SK-N-SH (cell line): ENCODE results near the gene ME3. TPM values are rescaled to one million over a fixed set of nuclear protein-coding genes. Genes with fewer than 3 reads are reported as not detected.

Experiments used
- CTCF ChIA-PET: fragments of 300-600, 350-600 bp; formaldehyde crosslinking; extraction: SDS; loops from one replicate; lab custom pipeline; 2021; lab: Yijun Ruan, JAX
- POLR2A ChIA-PET: fragments of 350-600 bp; sonication (Branson Sonifier 250); formaldehyde crosslinking; extraction: SDS; loops from one replicate; lab custom pipeline; 2020; ENCODE audit warnings: antibody characterized with exemption, inconsistent platforms; lab: Yijun Ruan, JAX
- DNase-seq: peaks from one replicate; pipeline ENCODE4 v3.0.0; 2012
- H2AFZ ChIP-seq: fragments of 200-600 bp; sonication (generic); 2 replicates; pipeline ENCODE4 v1.8.1; 2016; ENCODE audit warnings: antibody characterized with exemption, mild to moderate bottlenecking, low read depth
- H3F3A ChIP-seq: fragments of 200-600 bp; sonication (generic); replicated peaks from 2 replicates; pipeline ENCODE3; 2016; ENCODE audit warnings: antibody characterized with exemption, mild to moderate bottlenecking; ENCODE audit not compliant: insufficient read depth
- H3K27ac ChIP-seq, 2 experiments: fragments of 200-500 bp in 1 of 2; fragments of 200-600 bp in 1 of 2; sonication (Bioruptor generic) in 1 of 2; sonication (generic), shearing (Covaris generic) in 1 of 2; 2 replicates each; pipeline versions ENCODE4 v1.5.1 to v1.6.1; 2014 to 2016; ENCODE audit warnings: low read depth in 2 of 2, inconsistent platforms in 1 of 2, low read length in 1 of 2, mild to moderate bottlenecking in 1 of 2, mixed read lengths in 1 of 2
- H3K27me3 ChIP-seq: fragments of 200-600 bp; sonication (generic), shearing (Covaris generic); 2 replicates; pipeline ENCODE4 v1.6.1; 2016; ENCODE audit warnings: mixed run types; ENCODE audit not compliant: insufficient read depth
- H3K36me3 ChIP-seq, 2 experiments: fragments of 200-500 bp in 1 of 2; fragments of 200-600 bp in 1 of 2; sonication (Bioruptor generic) in 1 of 2; sonication (generic) in 1 of 2; replicated peaks in 1 of 2; 2 replicates each; pipeline versions ENCODE3 to v1.5.1; 2014 to 2016; ENCODE audit warnings: low read length in 1 of 2, mild to moderate bottlenecking in 1 of 2; ENCODE audit not compliant: insufficient read depth in 2 of 2, control insufficient read depth in 1 of 2
- H3K4me1 ChIP-seq, 2 experiments: fragments of 200-500 bp in 1 of 2; fragments of 200-600 bp in 1 of 2; sonication (Bioruptor generic) in 1 of 2; sonication (generic), shearing (Covaris generic) in 1 of 2; 2 replicates each; pipeline versions ENCODE4 v1.5.1 to v1.6.1; 2014 to 2016; ENCODE audit warnings: low read depth in 1 of 2, low read length in 1 of 2, mixed run types in 1 of 2; ENCODE audit not compliant: insufficient read depth in 2 of 2, control insufficient read depth in 1 of 2
- H3K4me2 ChIP-seq: fragments of 200-600 bp; sonication (generic), shearing (Covaris generic); 2 replicates; pipeline ENCODE4 v1.6.1; 2017; ENCODE audit warnings: mixed run types
- H3K4me3 ChIP-seq, 2 experiments: fragments of 200-500 bp in 1 of 2; fragments of 200-600 bp in 1 of 2; sonication (Bioruptor generic) in 1 of 2; sonication (generic), shearing (Covaris generic) in 1 of 2; 2 replicates each; pipeline versions ENCODE4 v1.5.1 to v1.8.1; 2014 to 2016; ENCODE audit warnings: low read depth in 2 of 2, inconsistent platforms in 1 of 2, low read length in 1 of 2, mild to moderate bottlenecking in 1 of 2, mixed read lengths in 1 of 2, moderate library complexity in 1 of 2
- H3K79me2 ChIP-seq: fragments of 200-600 bp; sonication (generic); 2 replicates; pipeline ENCODE4 v1.8.1; 2017; ENCODE audit warnings: mild to moderate bottlenecking; ENCODE audit not compliant: insufficient read depth
- H3K9ac ChIP-seq: fragments of 200-600 bp; sonication (generic); 2 replicates; pipeline ENCODE4 v1.6.1; 2017; ENCODE audit warnings: mixed run types
- H3K9me2 ChIP-seq: fragments of 200-600 bp; sonication (generic); 2 replicates; pipeline ENCODE4 v1.6.1; 2017; ENCODE audit warnings: mixed run types
- H3K9me3 ChIP-seq: fragments of 200-600 bp; sonication (generic); 2 replicates; pipeline ENCODE4 v1.6.1; 2017; ENCODE audit warnings: mixed run types, mild to moderate bottlenecking, moderate library complexity
- H4K20me1 ChIP-seq: fragments of 200-600 bp; sonication (generic); 2 replicates; pipeline ENCODE4 v1.6.1; 2017; ENCODE audit warnings: mild to moderate bottlenecking, mixed run types; ENCODE audit not compliant: insufficient read depth
- CHD2 ChIP-seq: fragments of 150-350 bp; IDR thresholded peaks from 2 replicates; pipeline ENCODE4 v1.6.1; 2018; ENCODE audit warnings: low read length; ENCODE audit not compliant: partially characterized antibody
- CTCF ChIP-seq: fragments of 200-600 bp; sonication (generic); IDR thresholded peaks from 2 replicates; pipeline ENCODE4 v1.6.1; 2017; ENCODE audit warnings: antibody characterized with exemption, mild to moderate bottlenecking, moderate library complexity
- ELF1 ChIP-seq: IDR thresholded peaks from 2 replicates; pipeline ENCODE4 v1.4.0; 2012
- FOXJ3 ChIP-seq: sonication (generic); formaldehyde crosslinking; IDR thresholded peaks from 2 replicates; pipeline ENCODE4 v1.5.1; 2020; ENCODE audit warnings: mild to moderate bottlenecking, missing genetic modification reagents
- JUND ChIP-seq: IDR thresholded peaks from 2 replicates; pipeline ENCODE4 v1.4.0; 2012
- MAX ChIP-seq: IDR thresholded peaks from 2 replicates; pipeline ENCODE4 v1.4.0; 2012; ENCODE audit warnings: low read depth
- MXI1 ChIP-seq: IDR thresholded peaks from 2 replicates; pipeline ENCODE4 v1.6.1; 2012; ENCODE audit warnings: mild to moderate bottlenecking, low read depth, low read length, improper control_type of control experiment
- NFIC ChIP-seq: IDR thresholded peaks from 2 replicates; pipeline ENCODE4 v1.4.0; 2012; ENCODE audit warnings: borderline replicate concordance
- POLR2AphosphoS5 ChIP-seq: IDR thresholded peaks from 2 replicates; pipeline ENCODE4 v1.6.1; 2012; ENCODE audit warnings: low read depth, low read length
- RAD21 ChIP-seq: IDR thresholded peaks from 2 replicates; pipeline ENCODE4 v1.6.1; 2012; ENCODE audit warnings: mild to moderate bottlenecking, low read length
- RCOR1 ChIP-seq: fragments of 150-350 bp; IDR thresholded peaks from 2 replicates; pipeline ENCODE4 v1.6.1; 2017; ENCODE audit warnings: antibody characterized with exemption, low read length
- REST ChIP-seq: IDR thresholded peaks from 2 replicates; pipeline ENCODE4 v1.6.1; 2012; ENCODE audit warnings: mild to moderate bottlenecking, low read depth, low read length, moderate library complexity
- RFX5 ChIP-seq: IDR thresholded peaks from 2 replicates; pipeline ENCODE4 v1.6.1; 2012; ENCODE audit warnings: mild to moderate bottlenecking, improper control_type of control experiment, low read length
- RXRA ChIP-seq: IDR thresholded peaks from 2 replicates; pipeline ENCODE4 v1.4.0; 2012; ENCODE audit warnings: low read depth, mild to moderate bottlenecking, borderline replicate concordance
- SIN3A ChIP-seq: IDR thresholded peaks from 2 replicates; pipeline ENCODE4 v1.6.1; 2012; ENCODE audit warnings: low read depth, mild to moderate bottlenecking, low read length, moderate library complexity, borderline replicate concordance
- SMC3 ChIP-seq: IDR thresholded peaks from 2 replicates; pipeline ENCODE4 v1.6.1; 2012; ENCODE audit warnings: low read depth, low read length, improper control_type of control experiment
- TCF12 ChIP-seq: IDR thresholded peaks from 2 replicates; pipeline ENCODE4 v1.4.0; 2012
- TEAD4 ChIP-seq: IDR thresholded peaks from 2 replicates; pipeline ENCODE4 v1.4.0; 2012; ENCODE audit warnings: mild to moderate bottlenecking, borderline replicate concordance; ENCODE audit not compliant: insufficient read depth
- YY1 ChIP-seq: IDR thresholded peaks from 2 replicates; pipeline ENCODE4 v1.4.0; 2012; ENCODE audit warnings: low read depth, mild to moderate bottlenecking
- ZBTB33 ChIP-seq: IDR thresholded peaks from 2 replicates; pipeline ENCODE4 v1.4.0; 2012; ENCODE audit warnings: low read depth, borderline replicate concordance
- WGBS: methylation state at CpG from one replicate; pipeline ENCODE4 v1.1.6; 2017; ENCODE audit warnings: low lambda C conversion rate; 5-methylcytosine and 5-hydroxymethylcytosine counted together
- polyA plus RNA-seq, 3 experiments: library from polyadenylated mRNA; depleted of rRNA; stranded (reverse); fragments of >200 nt; gene quantifications; 2 replicates each; pipeline ENCODE4 v1.2.3, GENCODE V29; 2012

The ME3 gene
- polyA plus RNA-seq, 1 of the 3 experiments (the other 2 are of a cell fraction): 22.0 TPM

- H3K36me3 ChIP-seq: no peaks in the 10 kb centered on the region
- peaks cover 28% of the 10 kb centered on the region for H3F3A ChIP-seq
- H3K79me2 ChIP-seq: no peaks in the 10 kb centered on the region
- H3K4me2 ChIP-seq: no peak overlapping the region
- DNase-seq: no peak
- H3K9me2 ChIP-seq: no peaks in the 10 kb centered on the region
- H3K4me1 ChIP-seq: peaks cover 0 to 47% of the 10 kb centered on the region in 2 experiments; a peak in 3 of 4 replicates
- WGBS: 82% methylated on average over 1 of the region's 1 CpG
- ChIA-PET POLR2A (no interaction called here), CTCF (no interaction called here)
- no peak overlapping the region for H3K4me3 ChIP-seq
- H3K27ac ChIP-seq: 0 out of 4 replicates have a peak overlapping the region, but pooled peaks of 1 of the 2 experiments have one; percentile 8
- H2AFZ ChIP-seq: no peak overlapping the region
- H3K27me3 ChIP-seq: no peaks in the 10 kb centered on the region
- no peak overlapping the region for H3K9ac ChIP-seq
- no peaks in the 10 kb centered on the region for H3K9me3 ChIP-seq
- TF ChIP-seq MAX: no peak
- no peak for TF ChIP-seq REST
- TF ChIP-seq SMC3: no peak
- TF ChIP-seq TCF12: no peak
- TF ChIP-seq FOXJ3 (CRISPR knock-in tag): no peak
- no peak for TF ChIP-seq SIN3A
- TF ChIP-seq MXI1: no peak
- H4K20me1 ChIP-seq: no peaks in the 10 kb centered on the region
Observed at GRCh38 chr11:86698639-86699038, 26.2 kb upstream of the ME3 start.

- H3K9ac ChIP-seq: peak overlapping the region; percentile 68
- POLR2A ChIA-PET: no interaction called here
Observed at GRCh38 chr11:86696451-86696850, 24.0 kb upstream of the ME3 start.

More at GRCh38 chr11:86696451-86696850, 24.0 kb upstream of the ME3 start:
- H3F3A ChIP-seq: peaks cover 34% of the 10 kb centered on the region
- CTCF ChIA-PET: no interaction called here
- WGBS: 83% methylated on average over 1 of the region's 1 CpG
- peaks cover 0 to 67% of the 10 kb centered on the region in 2 experiments; a peak in 3 of 4 replicates for H3K4me1 ChIP-seq
- H3K9me3 ChIP-seq: no peaks in the 10 kb centered on the region
- peak overlapping the region; percentile 39 to 90; a peak in 3 of 4 replicates for H3K27ac ChIP-seq
- no peak for DNase-seq
- TF ChIP-seq RXRA (no peak), TEAD4 (no peak), FOXJ3 (CRISPR knock-in tag) (no peak), YY1 (no peak), JUND (no peak), RCOR1 (no peak), ELF1 (no peak), ZBTB33 (no peak), CTCF (no peak), SMC3 (no peak), MAX (no peak), POLR2AphosphoS5 (no peak), RAD21 (no peak), NFIC (no peak), CHD2 (no peak), TCF12 (no peak), RFX5 (no peak)
- TF ChIP-seq, all 33 proteins: peak for 0
- H3K79me2 ChIP-seq: no peaks in the 10 kb centered on the region
- H3K9me2 ChIP-seq: no peaks in the 10 kb centered on the region
- no peak overlapping the region for H3K4me3 ChIP-seq
- H4K20me1 ChIP-seq: no peaks in the 10 kb centered on the region
- H2AFZ ChIP-seq: no peak overlapping the region
- peak overlapping the region; percentile 51; the same call in 1 of the 2 replicates for H3K4me2 ChIP-seq
- no peaks in the 10 kb centered on the region for H3K27me3 ChIP-seq
- no peaks in the 10 kb centered on the region for H3K36me3 ChIP-seq
